K562 (cell line): Measurements from ENCODE around the gene DNAH5. TPM values are rescaled to one million over a fixed set of nuclear protein-coding genes. Genes with fewer than 3 reads are reported as not detected.

Source experiments
- ATAC-seq: fragments of 200-7000 bp; cut with Tn5 transposase; 3 replicates; pipeline ENCODE4 v1.9.1; 2020; ENCODE audit warnings: moderate library complexity
- BruUV-seq: library from RNA; stranded (reverse); fragments of 400-500 nt; replicated peaks from 2 replicates; lab custom pipeline; 2021; lab: Mats Ljungman, UMichigan
- CTCF ChIA-PET: fragments of 300-600 bp; formaldehyde crosslinking; extraction: SDS; loops from one replicate; lab custom pipeline; 2021; ENCODE audit warnings: low intra/inter-chr PET ratio; lab: Yijun Ruan, JAX
- POLR2A ChIA-PET: fragments of 300-600, 350-650 bp; sonication (Branson Sonifier 250); formaldehyde crosslinking; extraction: SDS; loops from one replicate; lab custom pipeline; 2021; ENCODE audit warnings: antibody characterized with exemption, inconsistent platforms; lab: Yijun Ruan, JAX
- DNase-seq, 4 experiments: peaks; one replicate each; pipeline versions ENCODE4 v3.0.0 to v3.0.0-alpha.2; 2011 to 2018; ENCODE audit warnings: low spot score in 3 of 4, mixed read lengths in 3 of 4; ENCODE audit errors: extremely low read depth in 1 of 4
- FAIRE-seq: peaks from 2 replicates; lab custom pipeline; 2011; peaks lifted over from hg19 to GRCh38; lab: Jason Lieb, UNC
- H2AFZ ChIP-seq: 2 replicates; pipeline ENCODE4 v1.6.0; 2011; ENCODE audit warnings: low read depth, low read length, control low read depth, inconsistent platforms
- H3K27ac ChIP-seq: fragments of 200-600 bp; 3 replicates; pipeline ENCODE4 v1.8.0; 2011; ENCODE audit warnings: low read depth, mild to moderate bottlenecking, control low read depth, inconsistent platforms, low read length, moderate library complexity, mixed read lengths; ENCODE audit errors: extremely low read depth
- H3K27me3 ChIP-seq, 2 experiments: fragments of 300-600 bp in 1 of 2; 2 replicates in 1 of 2; 3 replicates in 1 of 2; pipeline versions ENCODE4 v1.6.0 to v1.8.0; 2011; ENCODE audit warnings: inconsistent platforms in 2 of 2, low read length in 2 of 2, mild to moderate bottlenecking in 1 of 2, mixed read lengths in 1 of 2, moderate library complexity in 1 of 2; ENCODE audit not compliant: control insufficient read depth in 2 of 2, insufficient read depth in 2 of 2
- H3K36me3 ChIP-seq: fragments of 300-600 bp; 3 replicates; pipeline ENCODE4 v1.8.0; 2011; ENCODE audit warnings: mild to moderate bottlenecking, low read length, inconsistent platforms; ENCODE audit not compliant: control insufficient read depth, insufficient read depth
- H3K4me1 ChIP-seq, 2 experiments: fragments of 200-600 bp in 1 of 2; replicated peaks in 1 of 2; 2 replicates in 1 of 2; 3 replicates in 1 of 2; pipeline versions ENCODE4 v1.5.1 to v1.8.0; 2011; ENCODE audit warnings: inconsistent platforms in 2 of 2, low read length in 2 of 2, mild to moderate bottlenecking in 1 of 2, mixed read lengths in 1 of 2, moderate library complexity in 1 of 2; ENCODE audit not compliant: control insufficient read depth in 2 of 2, insufficient read depth in 2 of 2
- H3K4me2 ChIP-seq: 2 replicates; pipeline ENCODE4 v1.6.1; 2011; ENCODE audit warnings: low read length, control low read depth, inconsistent platforms, mixed read lengths; ENCODE audit not compliant: insufficient read depth
- H3K4me3 ChIP-seq: fragments of 200-600 bp; sonication (generic), shearing (Covaris generic); 2 replicates; pipeline ENCODE4 v1.5.1; 2016; ENCODE audit warnings: control low read depth, inconsistent platforms
- H3K79me2 ChIP-seq: fragments of 200-600 bp; 3 replicates; pipeline ENCODE4 v1.8.0; 2011; ENCODE audit warnings: low read length, inconsistent platforms; ENCODE audit not compliant: control insufficient read depth, insufficient read depth
- H3K9ac ChIP-seq, 2 experiments: 2 replicates each; pipeline versions ENCODE4 v1.6.0 to v1.6.1; 2011; ENCODE audit warnings: low read depth in 2 of 2, low read length in 2 of 2, control low read depth in 1 of 2, inconsistent platforms in 1 of 2, mild to moderate bottlenecking in 1 of 2, mixed read lengths in 1 of 2; ENCODE audit not compliant: insufficient read depth in 1 of 2
- H3K9me1 ChIP-seq: one replicate; pipeline ENCODE4 v1.6.0; 2011; ENCODE audit warnings: inconsistent platforms, mild to moderate bottlenecking, low read length, moderate library complexity; ENCODE audit not compliant: control insufficient read depth, insufficient read depth
- H3K9me3 ChIP-seq: replicated peaks from 2 replicates; pipeline ENCODE4 v1.5.1; 2011; ENCODE audit warnings: low read depth, low read length, inconsistent platforms; ENCODE audit not compliant: control insufficient read depth, insufficient read depth
- H4K20me1 ChIP-seq: replicated peaks from 2 replicates; pipeline ENCODE4 v1.6.1; 2011; ENCODE audit warnings: low read length, inconsistent platforms, mixed read lengths; ENCODE audit not compliant: control insufficient read depth, insufficient read depth
- FOSL1 ChIP-seq: fragments of 200-800 bp; sonication (Bioruptor generic); conservative IDR thresholded peaks from 2 replicates; pipeline ENCODE4 v1.6.1; 2016; ENCODE audit warnings: missing genetic modification characterization, missing compliant biosample characterization
- HSF4 ChIP-seq: fragments of 250-450 bp; sonication (Bioruptor Pico); IDR thresholded peaks from 2 replicates; pipeline ENCODE4 v2.1.2; 2022; ENCODE audit warnings: mild to moderate bottlenecking, moderate library complexity, borderline replicate concordance
- IRF9 ChIP-seq: fragments of 450-650 bp; IDR thresholded peaks from 2 replicates; pipeline ENCODE4 v1.6.1; 2016; ENCODE audit warnings: missing biosample characterization, missing genetic modification characterization
- MXD1 ChIP-seq: fragments of 250-450 bp; sonication (Bioruptor Pico); IDR thresholded peaks from 2 replicates; pipeline ENCODE4 v1.8.0; 2021; ENCODE audit warnings: borderline replicate concordance, mild to moderate bottlenecking, moderate library complexity; ENCODE audit not compliant: poor library complexity, severe bottlenecking
- RBFOX2 ChIP-seq: fragments of 200-400 bp; formaldehyde crosslinking; IDR thresholded peaks from 2 replicates; pipeline ENCODE4 v1.6.1; 2017; ENCODE audit warnings: low read depth, mild to moderate bottlenecking, low read length, moderate library complexity
- TARDBP ChIP-seq: fragments of 450-650 bp; IDR thresholded peaks from 2 replicates; pipeline ENCODE4 v1.6.1; 2016
- XRCC3 ChIP-seq: fragments of 450-650 bp; IDR thresholded peaks from 2 replicates; pipeline ENCODE4 v1.6.1; 2017; ENCODE audit warnings: mild to moderate bottlenecking, moderate library complexity
- ZFP1 ChIP-seq: fragments of 450-650 bp; formaldehyde crosslinking; IDR thresholded peaks from 2 replicates; pipeline ENCODE4 v1.4.0; 2020; ENCODE audit warnings: mild to moderate bottlenecking, mixed read lengths
- WGBS: fragments of 100-300 bp; shearing (Covaris generic); methylation state at CpG from one replicate; pipeline ENCODE4 v1.1.6; 2016; ENCODE audit warnings: low coverage, mixed read lengths; ENCODE audit not compliant: insufficient coverage; ENCODE audit errors: missing lambda C conversion rate; 5-methylcytosine and 5-hydroxymethylcytosine counted together
- in situ Hi-C: fragments of 300-500 bp; cut with MboI; formaldehyde crosslinking; loops from 4 replicates; pipeline ENCODE4 v1.15.0; 2018; ENCODE audit warnings: inconsistent platforms, mixed read lengths
- intact Hi-C: fragments of 100-400 bp; cut with micrococcal nuclease; formaldehyde crosslinking; loops from 2 replicates; pipeline ENCODE4 v1.14.2; 2022
- polyA plus RNA-seq, 8 experiments: library from polyadenylated mRNA; depleted of rRNA in 4 of 8; stranded (reverse) in 5 of 8; unstranded in 3 of 8; fragments of >200 nt; fragmentation: Nextera tagmentation in 2 of 8; fragmentation: Illumina TruSeq in 1 of 8; extraction: Ambion mirVana in 2 of 8; extraction: Trizol in 1 of 8; gene quantifications; 2 replicates each; pipeline versions ENCODE4 v1.2.1 to v1.2.3, GENCODE V29; 2011 to 2014; ENCODE audit warnings: inconsistent platforms in 1 of 8, missing spikeins in 1 of 8
- total RNA-seq, 7 experiments: library from RNA; depleted of rRNA in 6 of 7; stranded (reverse); fragments of >200 nt in 6 of 7; fragmentation: Illumina TruSeq in 2 of 7; extraction: Trizol in 2 of 7; gene quantifications; 2 replicates each; pipeline versions ENCODE4 v1.2.1 to v1.2.3, GENCODE V29; 2011 to 2021; ENCODE audit warnings: low replicate concordance in 1 of 7

DNAH5 gene
- total and polyA plus RNA-seq, 9 of the 15 experiments (the other 6 are each of a cell fraction or from before 2014, with no cell fraction given): 0.03 TPM; not detected in 8

GRCh38 chr5:13972029-13972428, 27.5 kb upstream of the DNAH5 start:
- in situ Hi-C loops: no loop called here
- DNase-seq: no peak
- 0% methylated on average over 7 of the region's 7 CpGs for WGBS
- no peaks in the 10 kb centered on the region for H3K9me1 ChIP-seq
- no peak overlapping the region for H3K4me3 ChIP-seq
- H3K27ac ChIP-seq: no peak overlapping the region
- BruUV-seq: no TSS peak
- H3K27me3 ChIP-seq: no peaks in the 10 kb centered on the region
- intact Hi-C loops: no loop called here
- H2AFZ ChIP-seq: no peak overlapping the region
- FAIRE-seq: no peak
- H3K36me3 ChIP-seq: no peaks in the 10 kb centered on the region
- no peak overlapping the region for H3K4me2 ChIP-seq
- ChIA-PET POLR2A (no interaction called here), CTCF (no interaction called here)
- ATAC-seq: no peak
- no peaks in the 10 kb centered on the region for H3K79me2 ChIP-seq
- H4K20me1 ChIP-seq: no peaks in the 10 kb centered on the region
- no peaks in the 10 kb centered on the region for H3K4me1 ChIP-seq
- H3K9ac ChIP-seq: no peak overlapping the region
- TF ChIP-seq IRF9 (tag): no peak
- no peak for TF ChIP-seq FOSL1
- no peak for TF ChIP-seq ZFP1
- no peak for TF ChIP-seq MXD1 (CRISPR knock-in tag)
- no peak for TF ChIP-seq RBFOX2
- TF ChIP-seq TARDBP: no peak
- TF ChIP-seq XRCC3: no peak
- TF ChIP-seq HSF4 (CRISPR knock-in tag): no peak
- no peaks in the 10 kb centered on the region for H3K9me3 ChIP-seq
